ENCODE measurements around the gene KRT27.

GRCh38 chr17:40830085-40830776 is 47.9 kb upstream of the KRT27 start:
- TF ChIP-seq CTCF (IDR thresholded peaks at IDR 0.05) (no peak), POLR2AphosphoS5 (IDR thresholded peaks at IDR 0.05) (no peak), POLR2A (IDR thresholded peaks at IDR 0.05; ENCODE audit: low read depth) (no peak), EP300 (IDR thresholded peaks at IDR 0.05) (no peak)

Measured in esophagus muscularis mucosa (tissue), 4 donors.